ENCODE data around the gene KLHL3. TPM values are rescaled to one million over a fixed set of nuclear protein-coding genes. Genes with fewer than 3 reads are reported as not detected.

The KLHL3 gene
- total RNA-seq, 2 experiments from 2014 or later = 3.0 to 3.4 TPM

DNA sequence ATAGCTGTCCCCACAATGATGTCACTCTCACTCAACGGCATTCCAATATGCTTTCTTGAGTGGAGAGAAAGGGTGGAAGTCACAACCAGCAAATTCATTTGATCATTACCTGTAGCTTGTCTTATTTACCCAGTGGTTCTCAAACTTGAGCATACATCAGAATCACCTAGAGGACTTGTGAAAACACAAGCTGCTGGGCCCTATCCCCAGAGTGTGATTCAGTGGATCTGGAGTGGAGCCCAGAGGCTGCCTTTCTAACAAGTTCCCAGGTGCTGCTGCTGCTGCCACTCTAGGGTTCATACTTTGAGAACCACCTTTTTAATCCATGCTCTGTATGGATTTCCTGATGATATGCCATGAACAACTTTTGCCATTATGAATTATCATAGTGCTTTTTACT, 94.7 kb downstream of the KLHL3 start:
- POLR2A ChIA-PET = no interaction called here
- DNase-seq = no peak
- intact Hi-C loops (cut with micrococcal nuclease) = no loop called here
- peaks cover 4% of the 10 kb centered on the region for H3K9me3 Mint-ChIP-seq
- no peaks in the 10 kb centered on the region for H3K27me3 Mint-ChIP-seq
- peaks cover 12% of the 10 kb centered on the region for H3K36me3 Mint-ChIP-seq
- no peaks in the 10 kb centered on the region for H3K4me1 Mint-ChIP-seq (ENCODE audit: low read depth)
- no peak overlapping the region for H3K27ac Mint-ChIP-seq
- CTCF ChIA-PET = interaction anchor here (1.2 to 4.0 kb wide), 4 partner anchors 11 to 428 kb away, joined by 3 to 21 read pairs (median 7); no protein-coding TSS in a partner anchor
- H3K4me3 Mint-ChIP-seq = no peak overlapping the region

- CTCF ChIA-PET = interaction anchor here (0.6 to 4.0 kb wide), 5 partner anchors 10 to 103 kb away, joined by 3 to 21 read pairs (median 9); no protein-coding TSS in a partner anchor
- no peak for DNase-seq
- H3K4me1 Mint-ChIP-seq (ENCODE audit: low read depth) = no peaks in the 10 kb centered on the region
- peaks cover 5% of the 10 kb centered on the region for H3K36me3 Mint-ChIP-seq
- intact Hi-C loops (cut with micrococcal nuclease) = no loop called here
- no peak overlapping the region for H3K27ac Mint-ChIP-seq
- no peaks in the 10 kb centered on the region for H3K9me3 Mint-ChIP-seq
- no peak overlapping the region for H3K4me3 Mint-ChIP-seq
- no peaks in the 10 kb centered on the region for H3K27me3 Mint-ChIP-seq
- POLR2A ChIA-PET = no interaction called here
These were observed 96.2 kb downstream of the KLHL3 start for GRCh38 chr5:137639645-137640044.

DNA sequence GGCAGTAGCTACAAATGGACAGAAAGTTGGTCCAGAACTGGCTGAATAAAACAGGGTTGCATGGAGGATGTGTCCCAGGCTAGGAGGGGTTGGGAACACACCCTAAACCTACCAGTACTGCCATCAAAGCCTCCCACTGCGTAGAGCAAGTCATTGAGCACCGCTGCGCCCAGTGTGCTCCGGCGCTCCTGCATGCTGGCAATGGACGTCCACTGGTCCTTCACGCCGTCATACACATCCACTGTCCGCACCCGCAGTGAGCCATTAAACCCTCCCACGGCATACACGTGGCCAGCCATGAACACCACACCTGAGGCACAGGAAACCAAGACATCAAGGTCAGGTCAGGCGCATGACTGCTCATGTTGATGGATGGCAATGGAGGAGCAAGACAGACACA, 97.0 kb downstream of the KLHL3 start:
- H3K4me1 Mint-ChIP-seq (ENCODE audit: low read depth) = no peaks in the 10 kb centered on the region

GRCh38 chr5:137636830-137637714, 98.8 kb downstream of the KLHL3 start:
- H3K36me3 Mint-ChIP-seq = peaks cover 2% of the 10 kb centered on the region
- DNase-seq = no peak
- H3K4me3 Mint-ChIP-seq = no peak overlapping the region
- H3K27ac Mint-ChIP-seq = no peak overlapping the region
- POLR2A ChIA-PET = no interaction called here
- H3K9me3 Mint-ChIP-seq = no peaks in the 10 kb centered on the region
- CTCF ChIA-PET = interaction anchor here (1.4 kb wide), 1 partner anchor 24 kb away, joined by 3 read pairs; no protein-coding TSS in a partner anchor
- H3K4me1 Mint-ChIP-seq (ENCODE audit: low read depth) = no peaks in the 10 kb centered on the region
- intact Hi-C loops (cut with micrococcal nuclease) = no loop called here
- H3K27me3 Mint-ChIP-seq = no peaks in the 10 kb centered on the region

More for the DNA sequence above, 97.0 kb downstream of the KLHL3 start:
- Mint-ChIP-seq H3K27me3 (no peaks in the 10 kb centered on the region), H3K36me3 (peaks cover 2% of the 10 kb centered on the region), H3K27ac (no peak overlapping the region), H3K4me3 (no peak overlapping the region), H3K9me3 (no peaks in the 10 kb centered on the region)
- DNase-seq = no peak
- CTCF ChIA-PET = interaction anchor here (1.1 to 4.0 kb wide), 3 partner anchors 9 to 104 kb away, joined by 4 to 21 read pairs (median 9); no protein-coding TSS in a partner anchor
- POLR2A ChIA-PET = no interaction called here
- intact Hi-C loops (cut with micrococcal nuclease) = no loop called here

- Mint-ChIP-seq H3K27ac (no peak overlapping the region), H3K36me3 (peaks cover 2% of the 10 kb centered on the region), H3K27me3 (no peaks in the 10 kb centered on the region), H3K4me1 (ENCODE audit: low read depth) (no peaks in the 10 kb centered on the region), H3K4me3 (no peak overlapping the region), H3K9me3 (no peaks in the 10 kb centered on the region)
- ChIA-PET CTCF (no interaction called here), POLR2A (no interaction called here)
- intact Hi-C loops (cut with micrococcal nuclease) = no loop called here
- DNase-seq = no peak
These were observed 99.8 kb downstream of the KLHL3 start for GRCh38 chr5:137636099-137636498.

DNA sequence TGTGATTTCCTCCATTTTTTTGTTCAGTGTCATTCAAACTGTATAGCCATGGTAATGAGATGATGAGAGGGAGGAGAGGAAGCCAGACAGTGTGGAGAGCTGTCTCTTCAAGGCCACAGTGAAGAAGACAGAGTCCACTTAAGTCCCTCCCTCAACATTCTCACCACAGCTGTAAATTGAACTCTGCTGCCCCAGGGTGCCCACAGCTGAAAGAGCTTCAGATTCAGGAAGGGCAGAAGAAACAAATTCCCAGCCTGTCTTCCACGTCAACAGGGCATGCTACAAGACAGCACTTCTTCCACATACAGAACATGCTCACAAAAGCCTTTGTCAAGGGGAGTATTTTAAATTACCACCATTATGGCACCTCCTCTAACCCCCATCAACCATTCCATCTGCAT, 100.4 kb downstream of the KLHL3 start:
- ChIA-PET CTCF (interaction anchor here (1.6 kb wide), 1 partner anchor 107 kb away, joined by 9 read pairs; no protein-coding TSS in a partner anchor), POLR2A (no interaction called here)
- no peak for DNase-seq
- H3K27ac Mint-ChIP-seq = no peak overlapping the region
- no peaks in the 10 kb centered on the region for H3K9me3 Mint-ChIP-seq
- no peak overlapping the region for H3K4me3 Mint-ChIP-seq
- H3K27me3 Mint-ChIP-seq = no peaks in the 10 kb centered on the region
- H3K36me3 Mint-ChIP-seq = peaks cover 2% of the 10 kb centered on the region
- H3K4me1 Mint-ChIP-seq (ENCODE audit: low read depth) = no peaks in the 10 kb centered on the region
- intact Hi-C loops (cut with micrococcal nuclease) = no loop called here

GRCh38 chr5:137633896-137634295, 102.0 kb downstream of the KLHL3 start:
- Mint-ChIP-seq H3K4me3 (no peak overlapping the region), H3K36me3 (peaks cover 1% of the 10 kb centered on the region), H3K4me1 (ENCODE audit: low read depth) (no peaks in the 10 kb centered on the region), H3K9me3 (no peaks in the 10 kb centered on the region), H3K27ac (no peak overlapping the region), H3K27me3 (no peaks in the 10 kb centered on the region)
- no peak for DNase-seq
- ChIA-PET CTCF (no interaction called here), POLR2A (no interaction called here)
- intact Hi-C loops (cut with micrococcal nuclease) = no loop called here

DNA sequence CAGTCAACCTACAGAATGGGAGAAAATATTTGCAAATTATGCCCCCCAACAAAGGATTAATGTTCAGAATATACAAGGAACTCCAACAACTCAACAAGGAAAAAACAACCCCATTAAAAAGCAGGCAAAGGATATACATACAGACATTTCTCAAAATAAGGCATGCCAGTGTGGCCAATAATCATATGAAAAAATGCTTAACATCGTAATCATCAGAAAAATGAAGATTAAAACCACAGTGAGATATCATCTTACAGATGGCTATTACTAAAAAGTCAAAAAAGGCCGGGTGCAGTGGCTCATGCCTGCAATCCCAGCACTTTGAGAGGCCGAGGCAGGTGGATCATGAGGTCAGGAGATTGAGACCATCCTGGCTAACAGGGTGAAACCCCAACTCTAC, 103.2 kb downstream of the KLHL3 start:
- POLR2A ChIA-PET = no interaction called here
- CTCF ChIA-PET = no interaction called here
- no peak for DNase-seq
- Mint-ChIP-seq H3K36me3 (no peaks in the 10 kb centered on the region), H3K4me1 (ENCODE audit: low read depth) (no peaks in the 10 kb centered on the region), H3K27me3 (no peaks in the 10 kb centered on the region), H3K9me3 (no peaks in the 10 kb centered on the region), H3K4me3 (no peak overlapping the region), H3K27ac (no peak overlapping the region)
- intact Hi-C loops (cut with micrococcal nuclease) = no loop called here

DNA sequence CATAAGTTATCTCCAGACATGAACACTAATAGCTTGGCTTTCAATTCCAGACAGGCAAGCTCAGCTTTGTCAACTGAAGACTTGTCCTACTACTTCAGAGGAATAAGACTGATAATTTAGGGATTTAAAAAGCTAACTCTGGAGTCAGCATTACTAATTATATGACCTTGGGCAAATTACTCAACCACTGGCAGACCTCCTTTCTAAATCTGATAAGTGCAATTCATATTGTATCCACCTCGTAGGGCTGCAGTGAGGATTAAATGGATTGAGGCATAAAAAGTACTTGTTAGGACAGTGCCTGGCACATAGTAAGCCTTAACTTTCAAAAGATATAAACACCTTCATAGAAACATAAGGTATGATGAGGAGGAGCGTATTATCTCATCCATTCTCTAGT, 104.4 kb downstream of the KLHL3 start:
- no peaks in the 10 kb centered on the region for H3K9me3 Mint-ChIP-seq
- intact Hi-C loops (cut with micrococcal nuclease) = no loop called here
- CTCF ChIA-PET = interaction anchor here (0.6 to 5.5 kb wide), 5 partner anchors 9 to 503 kb away, joined by 3 to 118 read pairs (median 10); no protein-coding TSS in a partner anchor

DNA sequence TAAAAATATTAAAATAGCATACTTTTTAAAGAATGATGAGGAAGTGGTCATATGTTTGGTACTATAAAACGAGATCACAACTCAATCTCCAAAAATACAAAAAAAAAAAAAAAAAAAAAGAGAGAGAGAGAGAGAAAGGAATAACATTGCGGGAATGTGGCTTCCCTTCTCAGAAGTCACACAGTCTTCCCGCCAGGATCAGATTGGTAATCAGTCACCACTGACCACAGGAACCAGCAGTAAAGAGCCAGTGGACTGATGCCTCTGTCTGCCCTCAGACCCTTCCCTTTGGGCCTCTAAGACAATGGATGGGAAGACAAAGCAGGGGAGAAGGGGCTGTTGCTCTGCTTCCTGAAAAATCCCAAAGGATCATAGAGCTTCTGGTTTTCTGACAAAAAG, 104.9 kb downstream of the KLHL3 start:
- H3K4me1 Mint-ChIP-seq (ENCODE audit: low read depth) = no peaks in the 10 kb centered on the region
- no peak overlapping the region for H3K4me3 Mint-ChIP-seq
- H3K36me3 Mint-ChIP-seq = no peaks in the 10 kb centered on the region
- intact Hi-C loops (cut with micrococcal nuclease) = no loop called here
- no peak for DNase-seq
- H3K27me3 Mint-ChIP-seq = no peaks in the 10 kb centered on the region
- POLR2A ChIA-PET = no interaction called here
- no peak overlapping the region for H3K27ac Mint-ChIP-seq
- H3K9me3 Mint-ChIP-seq = no peaks in the 10 kb centered on the region
- CTCF ChIA-PET = interaction anchor here (0.5 to 5.5 kb wide), 7 partner anchors 9 to 498 kb away, joined by 3 to 118 read pairs (median 10); partner anchors contain the start of gene KLHL3

More for the DNA sequence above, 104.4 kb downstream of the KLHL3 start:
- no peaks in the 10 kb centered on the region for H3K36me3 Mint-ChIP-seq
- no peak for DNase-seq
- H3K4me3 Mint-ChIP-seq = no peak overlapping the region
- POLR2A ChIA-PET = no interaction called here
- H3K4me1 Mint-ChIP-seq (ENCODE audit: low read depth) = no peaks in the 10 kb centered on the region
- no peaks in the 10 kb centered on the region for H3K27me3 Mint-ChIP-seq
- no peak overlapping the region for H3K27ac Mint-ChIP-seq

DNA sequence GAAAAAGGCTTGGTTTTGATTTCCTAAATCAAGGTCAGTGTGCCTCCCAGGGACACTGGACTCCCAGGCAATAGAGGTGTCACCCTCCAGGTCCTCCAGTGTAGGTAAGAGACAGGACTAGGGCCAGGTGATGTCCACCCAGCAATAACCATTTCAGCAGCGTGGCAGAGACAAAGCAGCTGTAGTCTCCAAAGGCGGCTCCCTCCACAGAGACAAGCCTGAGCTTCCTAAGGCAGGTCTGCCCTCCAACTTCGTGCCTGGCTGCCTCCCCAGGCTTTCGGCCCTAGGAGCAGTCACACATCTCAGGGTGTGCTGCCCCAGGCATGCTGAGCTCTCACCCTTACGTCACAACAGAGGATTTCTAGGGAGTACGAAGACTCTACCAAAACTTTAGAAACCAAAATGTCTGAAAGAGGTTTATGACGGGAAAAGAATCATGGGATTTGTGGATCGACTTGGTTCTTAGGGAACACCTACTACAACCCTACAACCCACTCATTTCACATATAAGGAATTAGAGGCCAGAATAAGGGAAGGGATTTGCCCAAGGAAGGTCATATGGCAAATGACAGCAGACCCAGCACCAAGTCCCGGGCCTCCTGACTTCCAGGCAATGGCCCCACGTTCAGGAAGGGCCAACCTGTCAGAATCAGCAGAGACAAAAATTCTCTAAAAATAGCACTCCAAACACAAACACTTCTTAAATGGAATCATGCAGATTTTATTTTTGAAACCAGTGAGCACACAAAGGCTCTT, 105.5 kb downstream of the KLHL3 start:
- no peak overlapping the region for H3K4me3 Mint-ChIP-seq
- no peak overlapping the region for H3K27ac Mint-ChIP-seq
- no peaks in the 10 kb centered on the region for H3K36me3 Mint-ChIP-seq
- ChIA-PET CTCF (interaction anchor here (0.5 to 5.5 kb wide), 20 partner anchors 10 to 499 kb away, joined by 3 to 118 read pairs (median 5); partner anchors contain the start of gene KLHL3), POLR2A (no interaction called here)
- H3K27me3 Mint-ChIP-seq = no peaks in the 10 kb centered on the region
- no peaks in the 10 kb centered on the region for H3K4me1 Mint-ChIP-seq (ENCODE audit: low read depth)
- no peaks in the 10 kb centered on the region for H3K9me3 Mint-ChIP-seq
- intact Hi-C loops (cut with micrococcal nuclease) = no loop called here
- no peak for DNase-seq

- Mint-ChIP-seq H3K4me3 (no peak overlapping the region), H3K27ac (no peak overlapping the region), H3K36me3 (no peaks in the 10 kb centered on the region), H3K27me3 (no peaks in the 10 kb centered on the region), H3K9me3 (no peaks in the 10 kb centered on the region), H3K4me1 (ENCODE audit: low read depth) (no peaks in the 10 kb centered on the region)
- intact Hi-C loops (cut with micrococcal nuclease) = loop anchor here (1.0 to 5.0 kb wide), 3 partner anchors 114 to 503 kb away; no protein-coding TSS in a partner anchor
- no peak for DNase-seq
- CTCF ChIA-PET = interaction anchor here (0.6 to 5.5 kb wide), 33 partner anchors 10 to 504 kb away, joined by 3 to 118 read pairs (median 5); partner anchors contain the start of gene KLHL3
- POLR2A ChIA-PET = interaction anchor here (0.6 to 1.2 kb wide), 2 partner anchors 112 to 446 kb away, joined by 3 to 5 read pairs; no protein-coding TSS in a partner anchor
These were observed 106.2 kb downstream of the KLHL3 start for GRCh38 chr5:137629646-137630045.
